ENCODE data around the gene PLK5.
"Not testable (repeated sequence)": the region's sequence is repeated elsewhere in the genome, so short reads cannot be mapped to it uniquely, and the experiment has no call there.

The PLK5 gene

DNA sequence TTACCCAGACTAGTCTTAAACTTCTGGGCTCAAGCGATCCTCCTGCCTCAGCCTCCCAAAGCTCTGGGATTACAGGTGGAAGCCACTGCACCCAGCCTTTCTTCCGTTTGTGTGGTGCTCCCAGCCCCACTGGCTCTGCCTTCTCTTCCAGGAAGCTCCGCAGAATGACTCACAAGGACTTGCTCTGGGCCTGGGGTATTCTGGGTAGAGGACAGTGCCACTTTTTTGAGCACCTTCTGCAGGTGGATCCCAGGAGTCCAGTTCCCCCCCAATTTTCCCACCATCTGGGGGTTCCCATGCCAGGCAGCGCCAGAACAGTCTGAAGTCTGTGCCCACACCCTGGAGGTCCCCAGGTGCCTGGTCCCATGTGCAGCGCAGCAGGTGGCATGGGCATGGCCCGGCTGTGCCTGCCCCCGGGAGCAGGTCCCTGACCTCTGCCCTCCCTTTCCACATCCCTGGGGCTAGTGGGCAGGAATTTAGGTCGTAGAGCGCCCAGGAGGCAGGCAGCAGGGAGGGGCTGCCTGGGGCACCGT, 31.3 kb upstream of the PLK5 start:
- H3K36me3 ChIP-seq (ENCODE audit: control insufficient read depth, insufficient read depth, low read length): no peaks in the 10 kb centered on the region
- H3K27ac ChIP-seq (ENCODE audit: low read depth, low read length, severe bottlenecking): no peak overlapping the region
- WGBS, 2 experiments (ENCODE audit: insufficient coverage in 2 of 2): 75 to 76% methylated on average over 9 to 10 of the region's 10 CpGs
- H3K4me3 ChIP-seq (ENCODE audit: extremely low read depth, insufficient read depth, low read length, poor library complexity, severe bottlenecking): no peak overlapping the region
- H3K4me1 ChIP-seq (ENCODE audit: control insufficient read depth, insufficient read depth, low read length, poor library complexity, severe bottlenecking): peaks cover 7% of the 10 kb centered on the region
- H3K9me3 ChIP-seq (ENCODE audit: control insufficient read depth, low read length): no peaks in the 10 kb centered on the region

DNA sequence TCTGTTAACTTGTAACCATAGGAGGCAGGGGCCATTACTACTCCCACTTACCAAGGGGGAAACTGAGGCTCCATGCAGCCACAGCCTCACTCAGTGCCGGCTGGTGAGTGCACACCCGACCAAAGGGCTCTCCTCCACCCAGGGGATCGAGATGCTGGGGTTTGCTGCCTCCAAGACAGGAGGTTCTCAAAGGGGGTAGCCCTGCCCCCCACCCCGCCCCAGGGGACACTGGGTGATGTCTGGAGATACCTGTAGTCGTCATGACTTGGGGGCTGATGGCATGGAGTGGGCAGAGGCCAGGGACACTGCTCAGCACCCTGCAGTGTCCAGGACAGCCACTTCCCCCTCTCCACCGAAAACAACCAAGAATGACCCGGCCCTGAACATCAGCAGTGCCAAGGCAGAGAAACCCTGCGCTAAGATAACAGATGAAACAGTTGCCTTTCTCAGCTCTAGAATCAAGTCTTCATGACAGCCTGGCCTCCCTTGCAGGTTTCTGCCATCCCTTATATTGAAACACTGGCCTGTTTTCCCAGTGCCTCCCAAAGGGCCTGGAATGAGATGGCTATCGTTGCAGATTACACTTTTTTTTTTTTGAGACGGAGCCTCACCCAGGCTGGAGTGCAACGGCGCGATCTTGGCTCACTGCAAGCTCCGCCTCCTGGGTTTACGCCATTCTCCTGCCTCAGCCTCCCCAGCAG, 29.6 kb upstream of the PLK5 start:
- Histone ChIP-seq H3K36me3 (ENCODE audit: control insufficient read depth, insufficient read depth, low read length) (no peaks in the 10 kb centered on the region), H3K27ac (ENCODE audit: low read depth, low read length, severe bottlenecking) (no peak overlapping the region), H3K4me3 (ENCODE audit: extremely low read depth, insufficient read depth, low read length, poor library complexity, severe bottlenecking) (no peak overlapping the region), H3K4me1 (ENCODE audit: control insufficient read depth, insufficient read depth, low read length, poor library complexity, severe bottlenecking) (peaks cover 7% of the 10 kb centered on the region), H3K9me3 (ENCODE audit: control insufficient read depth, low read length) (no peaks in the 10 kb centered on the region)
- WGBS, 2 experiments (ENCODE audit: insufficient coverage in 2 of 2): 65 to 70% methylated on average over 13 to 15 of the region's 15 CpGs

DNA sequence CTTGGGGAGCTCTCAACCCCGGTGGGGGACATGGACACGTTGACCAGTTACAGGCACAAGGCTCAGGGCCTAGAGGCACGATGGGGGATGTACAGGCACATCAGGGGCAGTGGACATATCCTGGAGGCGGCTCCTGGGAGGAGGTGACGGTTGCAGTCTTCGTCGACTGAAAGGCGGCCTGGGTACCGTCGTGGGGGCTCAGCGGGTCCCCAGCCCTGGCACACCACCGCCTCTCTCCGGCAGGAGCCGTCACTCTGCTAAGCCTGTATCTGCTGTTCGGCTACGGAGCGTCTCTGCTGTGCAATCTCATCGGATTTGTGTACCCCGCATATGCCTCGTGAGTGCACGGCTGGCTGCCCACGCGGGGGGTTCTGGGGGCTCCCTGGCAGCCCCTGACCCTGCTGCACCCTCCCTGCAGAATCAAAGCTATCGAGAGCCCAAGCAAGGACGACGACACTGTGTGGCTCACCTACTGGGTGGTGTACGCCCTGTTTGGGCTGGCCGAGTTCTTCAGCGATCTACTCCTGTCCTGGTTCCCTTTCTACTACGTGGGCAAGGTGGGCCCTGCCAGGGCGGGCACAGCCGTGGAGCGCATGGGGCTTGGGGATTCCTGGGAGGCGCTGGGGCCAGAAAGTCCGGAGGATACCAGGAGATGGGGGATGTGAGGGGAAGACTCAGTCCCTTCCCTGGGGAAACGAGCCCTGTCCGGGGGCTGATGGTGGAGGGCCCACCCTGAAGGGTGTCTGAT, 28.7 kb upstream of the PLK5 start:
- Histone ChIP-seq H3K4me1 (ENCODE audit: control insufficient read depth, insufficient read depth, low read length, poor library complexity, severe bottlenecking) (peaks cover 7% of the 10 kb centered on the region), H3K4me3 (ENCODE audit: extremely low read depth, insufficient read depth, low read length, poor library complexity, severe bottlenecking) (no peak overlapping the region), H3K9me3 (ENCODE audit: control insufficient read depth, low read length) (no peaks in the 10 kb centered on the region), H3K27ac (ENCODE audit: low read depth, low read length, severe bottlenecking) (no peak overlapping the region), H3K36me3 (ENCODE audit: control insufficient read depth, insufficient read depth, low read length) (no peaks in the 10 kb centered on the region)
- 82 to 86% methylated on average over 35 to 37 of the region's 37 CpGs for WGBS, 2 experiments (ENCODE audit: insufficient coverage in 2 of 2)

DNA sequence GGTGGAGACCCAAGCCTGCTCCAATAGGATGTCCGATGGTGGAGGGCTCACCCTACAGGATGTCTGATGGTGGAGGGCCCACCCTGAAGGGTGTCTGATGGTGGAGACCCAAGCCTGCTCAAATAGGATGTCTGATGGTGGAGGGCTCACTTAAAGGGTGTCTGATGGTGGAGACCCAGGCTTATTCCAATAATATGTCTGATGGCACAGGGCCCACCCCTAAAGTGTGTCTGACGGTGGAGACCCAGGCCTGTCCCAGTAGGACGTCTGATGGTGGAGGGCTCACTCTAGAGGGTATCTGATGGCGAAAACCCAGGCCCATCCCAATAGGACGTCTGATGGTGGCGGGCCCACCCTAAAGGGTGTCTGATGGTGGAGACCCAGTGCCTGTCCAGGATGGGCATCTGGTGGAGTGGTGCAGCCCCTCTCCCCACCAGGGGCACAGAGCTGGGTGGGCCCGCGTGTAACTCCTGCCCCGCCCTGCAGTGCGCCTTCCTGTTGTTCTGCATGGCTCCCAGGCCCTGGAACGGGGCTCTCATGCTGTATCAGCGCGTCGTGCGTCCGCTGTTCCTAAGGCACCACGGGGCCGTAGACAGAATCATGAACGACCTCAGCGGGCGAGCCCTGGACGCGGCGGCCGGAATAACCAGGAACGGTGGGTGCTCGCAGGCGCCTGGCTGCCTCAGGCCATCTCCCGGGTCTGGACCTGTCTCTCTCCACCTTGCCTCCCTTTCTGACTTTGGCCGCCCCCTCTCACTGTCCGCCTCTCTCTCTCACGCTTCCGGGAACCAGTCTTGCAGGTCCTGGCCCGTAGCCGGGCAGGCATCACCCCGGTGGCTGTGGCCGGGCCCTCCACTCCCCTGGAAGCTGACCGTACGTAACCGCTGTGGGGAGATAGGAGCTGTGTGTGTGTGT, 27.8 kb upstream of the PLK5 start:
- H3K9me3 ChIP-seq (ENCODE audit: control insufficient read depth, low read length): no peaks in the 10 kb centered on the region
- H3K36me3 ChIP-seq (ENCODE audit: control insufficient read depth, insufficient read depth, low read length): no peaks in the 10 kb centered on the region
- H3K4me3 ChIP-seq (ENCODE audit: extremely low read depth, insufficient read depth, low read length, poor library complexity, severe bottlenecking): no peak overlapping the region
- WGBS, 2 experiments (ENCODE audit: insufficient coverage in 2 of 2): 91% methylated on average over 23 to 40 of the region's 40 CpGs
- H3K27ac ChIP-seq (ENCODE audit: low read depth, low read length, severe bottlenecking): no peak overlapping the region
- peaks cover 7% of the 10 kb centered on the region for H3K4me1 ChIP-seq (ENCODE audit: control insufficient read depth, insufficient read depth, low read length, poor library complexity, severe bottlenecking)

DNA sequence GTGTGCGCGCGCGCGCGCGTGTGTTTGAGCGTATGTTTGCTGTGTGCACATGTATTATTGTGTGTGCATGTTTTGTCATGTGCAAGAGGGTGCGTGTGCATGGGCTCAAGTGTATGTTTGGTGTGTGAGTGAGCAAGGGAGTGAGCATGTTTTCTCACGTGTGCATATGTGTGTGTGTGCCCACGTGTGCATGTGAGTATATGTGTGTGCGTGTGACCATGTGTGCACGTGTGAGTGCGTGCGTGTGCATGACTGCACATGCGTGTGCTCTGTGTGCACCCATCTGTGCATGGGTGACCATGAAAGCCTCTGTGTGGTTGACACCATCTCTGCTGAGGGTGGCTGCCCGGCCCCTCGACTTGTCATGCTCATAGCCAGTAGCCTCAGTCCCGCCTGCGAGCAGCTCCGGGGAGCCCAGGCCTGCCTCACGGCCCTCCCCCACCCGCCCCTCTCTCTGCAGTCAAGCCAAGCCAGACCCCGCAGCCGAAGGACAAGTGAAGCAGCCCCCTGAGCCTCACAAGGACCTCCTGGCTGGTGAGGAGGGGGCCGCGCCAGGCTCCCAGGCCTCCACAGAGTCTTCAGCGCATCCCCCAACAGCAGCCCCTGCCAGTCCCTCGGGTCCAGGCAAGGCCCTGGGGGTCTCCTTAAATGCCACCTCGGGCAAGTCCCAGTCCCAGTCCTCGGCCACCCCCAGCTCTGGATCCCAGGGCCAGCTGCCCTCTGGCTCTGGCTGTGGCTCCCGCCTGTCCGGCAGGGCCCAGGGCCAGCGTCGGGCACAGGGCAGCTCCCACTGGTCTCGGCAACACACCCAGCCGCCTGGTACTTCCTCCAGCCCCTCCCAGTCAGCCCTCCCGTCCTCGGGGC, 26.9 kb upstream of the PLK5 start:
- no peaks in the 10 kb centered on the region for H3K36me3 ChIP-seq (ENCODE audit: control insufficient read depth, insufficient read depth, low read length)
- no peak overlapping the region for H3K4me3 ChIP-seq (ENCODE audit: extremely low read depth, insufficient read depth, low read length, poor library complexity, severe bottlenecking)
- H3K9me3 ChIP-seq (ENCODE audit: control insufficient read depth, low read length): no peaks in the 10 kb centered on the region
- peaks cover 7% of the 10 kb centered on the region for H3K4me1 ChIP-seq (ENCODE audit: control insufficient read depth, insufficient read depth, low read length, poor library complexity, severe bottlenecking)
- 89% methylated on average over 31 to 38 of the region's 39 CpGs for WGBS, 2 experiments (ENCODE audit: insufficient coverage in 2 of 2)
- H3K27ac ChIP-seq (ENCODE audit: low read depth, low read length, severe bottlenecking): no peak overlapping the region

DNA sequence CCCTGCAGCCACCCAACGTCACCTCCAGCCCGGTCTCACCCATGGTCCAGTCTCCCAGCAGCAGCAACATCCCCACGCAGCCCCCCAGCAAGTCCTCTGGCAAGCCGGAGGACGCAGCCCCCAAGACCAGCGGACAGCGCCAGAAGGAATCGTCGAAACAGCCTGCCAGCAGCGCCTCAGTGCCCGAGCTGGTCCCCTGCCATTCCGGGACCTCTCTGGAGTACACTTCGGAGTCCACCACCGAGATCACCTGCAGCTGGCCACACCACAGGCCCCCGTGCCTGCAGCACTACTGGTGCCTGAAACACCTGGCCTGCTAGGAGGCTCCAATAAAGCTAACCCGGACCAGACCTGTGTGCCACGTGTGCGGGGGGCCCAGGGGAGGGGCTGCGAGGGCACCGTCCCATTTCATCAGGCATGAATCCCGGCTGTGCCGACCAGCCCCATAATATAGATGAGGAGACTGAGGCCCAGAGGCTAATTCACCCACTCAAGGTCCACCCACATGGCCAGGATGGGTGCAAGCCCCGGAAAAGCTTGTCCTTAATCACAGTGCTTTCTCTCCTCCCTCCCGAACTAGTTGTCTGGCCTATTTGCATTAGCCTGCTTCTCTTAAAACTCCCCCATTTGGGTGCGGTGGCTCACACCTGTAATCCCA, 26.2 kb upstream of the PLK5 start:
- Histone ChIP-seq H3K27ac (ENCODE audit: low read depth, low read length, severe bottlenecking) (no peak overlapping the region), H3K4me3 (ENCODE audit: extremely low read depth, insufficient read depth, low read length, poor library complexity, severe bottlenecking) (no peak overlapping the region), H3K9me3 (ENCODE audit: control insufficient read depth, low read length) (no peaks in the 10 kb centered on the region), H3K36me3 (ENCODE audit: control insufficient read depth, insufficient read depth, low read length) (no peaks in the 10 kb centered on the region), H3K4me1 (ENCODE audit: control insufficient read depth, insufficient read depth, low read length, poor library complexity, severe bottlenecking) (peaks cover 3% of the 10 kb centered on the region)
- 85 to 88% methylated on average over 24 to 25 of the region's 25 CpGs for WGBS, 2 experiments (ENCODE audit: insufficient coverage in 2 of 2)

DNA sequence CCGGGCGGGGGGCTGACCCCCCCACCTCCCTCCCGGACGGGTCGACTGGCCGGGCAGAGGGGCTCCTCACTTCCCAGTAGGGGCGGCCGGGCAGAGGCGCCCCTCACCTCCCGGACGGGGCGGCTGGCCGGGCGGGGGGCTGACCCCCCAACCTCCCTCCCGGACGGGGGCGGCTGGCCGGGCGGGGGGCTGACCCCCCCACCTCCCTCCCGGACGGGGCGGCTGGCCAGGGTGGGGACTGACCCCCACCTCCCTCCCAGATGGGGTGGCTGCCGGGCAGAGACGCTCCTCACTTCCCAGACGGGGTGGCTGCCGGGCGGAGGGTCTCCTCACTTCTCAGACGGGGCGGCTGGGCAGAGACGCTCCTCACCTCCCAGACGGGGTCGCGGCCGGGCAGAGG, 24.6 kb upstream of the PLK5 start:
- not testable (repeated sequence) for H3K27ac ChIP-seq (ENCODE audit: low read depth, low read length, severe bottlenecking); H3K9me3 ChIP-seq (ENCODE audit: control insufficient read depth, low read length); H3K36me3 ChIP-seq (ENCODE audit: control insufficient read depth, insufficient read depth, low read length); H3K4me1 ChIP-seq (ENCODE audit: control insufficient read depth, insufficient read depth, low read length, poor library complexity, severe bottlenecking); H3K4me3 ChIP-seq (ENCODE audit: extremely low read depth, insufficient read depth, low read length, poor library complexity, severe bottlenecking)
- WGBS, 2 experiments (ENCODE audit: insufficient coverage in 2 of 2): no CpG with 5 or more reads among the region's 34 CpGs

DNA sequence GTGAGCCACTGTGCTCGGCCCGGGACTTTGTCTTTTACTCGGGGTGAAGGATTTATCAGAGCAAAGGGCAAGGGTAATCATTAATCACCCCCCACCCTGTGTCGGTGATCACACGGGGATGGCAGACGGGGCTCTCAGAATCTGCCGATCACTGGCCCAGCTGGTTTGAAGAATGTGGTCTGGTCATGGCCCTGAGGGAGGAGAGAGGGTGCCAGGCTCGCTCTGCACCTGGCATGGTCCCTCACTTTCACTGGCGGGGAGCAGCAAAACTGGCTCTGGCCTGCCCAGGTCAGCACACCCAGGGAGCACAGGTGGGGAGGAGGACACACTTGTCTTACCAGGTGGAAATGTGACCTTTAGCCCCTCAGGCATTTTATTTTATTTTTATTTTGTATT, 22.7 kb upstream of the PLK5 start:
- Histone ChIP-seq H3K27ac (ENCODE audit: low read depth, low read length, severe bottlenecking) (no peak overlapping the region), H3K4me3 (ENCODE audit: extremely low read depth, insufficient read depth, low read length, poor library complexity, severe bottlenecking) (no peak overlapping the region)
- WGBS, 2 experiments (ENCODE audit: insufficient coverage in 2 of 2): 91 to 98% methylated on average over 7 to 9 of the region's 9 CpGs

DNA sequence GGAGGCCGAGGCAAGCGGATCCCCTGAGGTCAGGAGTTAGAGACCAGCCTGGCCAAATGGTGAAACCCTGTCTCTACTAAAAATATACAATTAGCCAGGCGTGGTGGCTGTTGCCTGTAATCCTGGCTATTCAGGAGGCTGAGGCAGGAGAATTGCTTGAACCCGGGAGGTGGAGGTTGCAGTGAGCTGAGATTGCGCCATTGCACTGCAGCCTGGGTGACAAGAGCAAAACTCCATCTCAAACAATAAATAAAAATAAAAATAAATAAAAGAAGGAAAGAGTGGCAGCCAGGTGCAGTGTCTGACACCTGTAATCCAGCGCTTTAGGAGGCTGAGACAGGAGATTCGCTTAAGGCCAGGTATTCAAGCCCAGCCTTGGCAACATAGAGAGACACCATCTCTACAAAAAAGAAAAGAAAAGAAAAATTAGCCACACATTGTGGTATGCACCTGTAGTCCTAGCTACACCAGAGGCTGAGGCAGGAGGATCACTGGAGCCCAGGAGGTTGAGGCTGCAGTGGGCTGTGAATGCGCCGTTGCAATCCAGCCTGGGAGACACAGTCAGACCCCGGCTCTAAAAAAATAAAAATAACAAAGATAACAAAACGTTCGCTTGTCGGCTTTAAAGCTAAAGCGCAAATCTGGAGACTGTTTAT, 21.3 kb upstream of the PLK5 start:
- Histone ChIP-seq H3K9me3 (ENCODE audit: control insufficient read depth, low read length) (no peaks in the 10 kb centered on the region), H3K36me3 (ENCODE audit: control insufficient read depth, insufficient read depth, low read length) (no peaks in the 10 kb centered on the region), H3K4me3 (ENCODE audit: extremely low read depth, insufficient read depth, low read length, poor library complexity, severe bottlenecking) (no peak overlapping the region), H3K4me1 (ENCODE audit: control insufficient read depth, insufficient read depth, low read length, poor library complexity, severe bottlenecking) (no peaks in the 10 kb centered on the region), H3K27ac (ENCODE audit: low read depth, low read length, severe bottlenecking) (no peak overlapping the region)
- WGBS, 2 experiments (ENCODE audit: insufficient coverage in 2 of 2): 75 to 85% methylated on average over 7 to 9 of the region's 14 CpGs

More for the DNA sequence above, 22.7 kb upstream of the PLK5 start:
- H3K4me1 ChIP-seq (ENCODE audit: control insufficient read depth, insufficient read depth, low read length, poor library complexity, severe bottlenecking): no peaks in the 10 kb centered on the region
- no peaks in the 10 kb centered on the region for H3K9me3 ChIP-seq (ENCODE audit: control insufficient read depth, low read length)
- H3K36me3 ChIP-seq (ENCODE audit: control insufficient read depth, insufficient read depth, low read length): no peaks in the 10 kb centered on the region

Measured in mesodermal cell (in vitro differentiated cells).